AG04450 (cell line): Measurements from ENCODE around the gene NXPH1. TPM values are rescaled to one million over a fixed set of nuclear protein-coding genes. Genes with fewer than 3 reads are reported as not detected.

Experiments used
- CTCF ChIA-PET: fragments of 300-600, 350-600 bp; formaldehyde crosslinking; extraction: SDS; loops from one replicate; lab custom pipeline; 2022; ENCODE audit warnings: antibody characterized with exemption, inconsistent platforms; lab: Charles Lee
- POLR2A ChIA-PET: fragments of 350-600 bp; formaldehyde crosslinking; extraction: SDS; loops from one replicate; lab custom pipeline; 2021; ENCODE audit warnings: antibody characterized with exemption, inconsistent platforms; lab: Yijun Ruan, JAX
- DNase-seq: peaks from one replicate; pipeline ENCODE4 v3.0.0-alpha.2; 2011; ENCODE audit warnings: low read depth, low spot score
- H3K27ac ChIP-seq: one replicate; pipeline ENCODE4 v1.5.1; 2012; ENCODE audit warnings: low read depth, low read length, control low read depth
- H3K27me3 ChIP-seq: one replicate; pipeline ENCODE4 v1.6.0; 2012; ENCODE audit warnings: low read length; ENCODE audit not compliant: control insufficient read depth, insufficient read depth
- H3K4me3 ChIP-seq: 2 replicates; pipeline ENCODE4 v1.5.1; 2011; ENCODE audit warnings: mild to moderate bottlenecking, low read depth, low read length, control low read depth
- H3K9me3 ChIP-seq: 2 replicates; pipeline ENCODE4 v1.5.1; 2012; ENCODE audit warnings: low read length; ENCODE audit not compliant: control insufficient read depth, insufficient read depth
- CTCF ChIP-seq: IDR thresholded peaks from 2 replicates; pipeline ENCODE4 v1.5.1; 2011; ENCODE audit warnings: low read depth, low read length, control low read depth, inconsistent platforms
- polyA plus RNA-seq: library from polyadenylated mRNA; depleted of rRNA; stranded (reverse); fragments of >200 nt; gene quantifications from 2 replicates; pipeline ENCODE4 v1.2.3, GENCODE V29; 2011

The NXPH1 gene
- polyA plus RNA-seq, 1 experiment: not detected

DNA sequence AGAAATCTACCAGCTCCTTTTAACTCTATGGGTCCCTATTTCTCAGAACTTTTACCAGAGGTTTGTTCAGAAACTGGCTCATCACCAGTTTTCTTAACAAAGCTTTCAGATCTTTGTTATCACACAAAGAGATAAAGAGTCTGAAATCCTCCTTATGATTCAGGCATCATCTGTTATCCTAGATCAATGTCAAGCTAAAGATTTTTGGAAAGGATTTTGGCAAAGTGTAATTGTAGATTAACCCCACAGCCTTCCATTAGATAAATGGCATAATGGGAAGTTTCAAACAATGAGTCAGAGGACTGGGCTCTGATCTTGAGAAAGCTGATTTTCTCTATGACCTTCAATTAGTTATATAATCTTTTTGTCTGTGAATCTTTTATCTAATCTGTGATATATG is 192.2 kb downstream of the NXPH1 start:
- ChIA-PET POLR2A (no interaction called here), CTCF (no interaction called here)
- no peak for TF ChIP-seq CTCF
- H3K9me3 ChIP-seq: peaks cover 14% of the 10 kb centered on the region; the same call in 1 of the 2 replicates
- H3K27me3 ChIP-seq: no peaks in the 10 kb centered on the region
- H3K27ac ChIP-seq: no peak overlapping the region
- DNase-seq: no peak
- H3K4me3 ChIP-seq: no peak overlapping the region

DNA sequence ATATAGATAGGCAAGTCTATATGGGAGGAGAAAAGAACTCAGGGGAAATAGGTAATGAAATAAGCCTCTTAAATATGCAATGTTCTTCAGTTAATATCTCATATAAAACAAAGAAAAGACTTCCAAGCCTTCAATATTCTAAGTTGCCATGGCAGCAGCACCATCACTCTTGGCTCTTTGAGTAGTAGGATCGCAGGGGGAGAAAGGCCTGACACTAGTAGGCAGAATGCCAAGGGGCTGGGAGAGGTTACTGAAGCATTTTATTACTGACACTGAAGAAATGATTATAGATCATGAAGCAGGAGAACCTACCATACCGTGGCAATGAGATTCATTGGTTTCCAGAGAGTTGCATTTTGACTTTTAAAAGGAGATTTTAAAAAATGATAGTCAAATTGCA is 193.9 kb downstream of the NXPH1 start:
- no peak for TF ChIP-seq CTCF
- no peak for DNase-seq
- ChIA-PET CTCF (no interaction called here), POLR2A (no interaction called here)
- no peak overlapping the region for H3K4me3 ChIP-seq
- H3K27me3 ChIP-seq: no peaks in the 10 kb centered on the region
- no peak overlapping the region for H3K27ac ChIP-seq
- peaks cover 11% of the 10 kb centered on the region; the same call in 1 of the 2 replicates for H3K9me3 ChIP-seq

DNA sequence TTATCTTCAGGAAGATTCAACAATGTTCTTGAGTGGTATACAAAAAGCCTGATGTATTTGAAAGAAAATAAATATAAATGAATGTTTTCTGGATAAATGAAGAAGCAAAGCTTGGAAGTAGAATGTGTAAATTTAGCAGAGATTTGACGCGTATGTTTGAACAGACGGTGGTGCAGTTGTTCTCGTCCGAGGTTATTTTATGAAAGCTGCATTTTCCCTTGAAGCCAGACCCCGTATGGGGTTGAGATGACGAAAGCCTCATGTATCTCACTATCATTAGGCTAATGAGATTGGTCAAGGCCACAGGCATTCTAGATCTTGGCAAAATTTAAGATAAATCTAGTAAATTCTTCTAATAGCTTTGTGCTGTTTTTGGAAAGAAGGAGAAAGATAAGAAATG is 195.2 kb downstream of the NXPH1 start:
- Histone ChIP-seq H3K27me3 (no peaks in the 10 kb centered on the region), H3K4me3 (no peak overlapping the region), H3K9me3 (peaks cover 8% of the 10 kb centered on the region; the same call in 1 of the 2 replicates), H3K27ac (no peak overlapping the region)
- TF ChIP-seq CTCF: no peak
- ChIA-PET POLR2A (no interaction called here), CTCF (no interaction called here)
- no peak for DNase-seq

- H3K27me3 ChIP-seq: no peaks in the 10 kb centered on the region
- no peak for TF ChIP-seq CTCF
- no peak overlapping the region for H3K4me3 ChIP-seq
- H3K27ac ChIP-seq: no peak overlapping the region
- ChIA-PET CTCF (no interaction called here), POLR2A (no interaction called here)
- no peak for DNase-seq
- peaks cover 1% of the 10 kb centered on the region; the same call in 1 of the 2 replicates for H3K9me3 ChIP-seq
Observed at GRCh38 chr7:8629504-8629903, 196.1 kb downstream of the NXPH1 start.

GRCh38 chr7:8637322-8637721 is 203.9 kb downstream of the NXPH1 start:
- Histone ChIP-seq H3K9me3 (peaks cover 8% of the 10 kb centered on the region), H3K27me3 (no peaks in the 10 kb centered on the region), H3K27ac (no peak overlapping the region), H3K4me3 (no peak overlapping the region)
- ChIA-PET POLR2A (no interaction called here), CTCF (no interaction called here)
- no peak for TF ChIP-seq CTCF
- DNase-seq: no peak
